AG04450 (cell line): ENCODE measurements around the gene CACNA2D2. TPM values are rescaled to one million over a fixed set of nuclear protein-coding genes. Genes with fewer than 3 reads are reported as not detected.
A peak's percentile ranks its signal among the peaks of the same experiment; 100 is the strongest.

Experiments used
- CTCF ChIA-PET: fragments of 300-600, 350-600 bp; formaldehyde crosslinking; extraction: SDS; loops from one replicate; lab custom pipeline; 2022; ENCODE audit warnings: antibody characterized with exemption, inconsistent platforms; lab: Charles Lee
- POLR2A ChIA-PET: fragments of 350-600 bp; formaldehyde crosslinking; extraction: SDS; loops from one replicate; lab custom pipeline; 2021; ENCODE audit warnings: antibody characterized with exemption, inconsistent platforms; lab: Yijun Ruan, JAX
- DNase-seq: peaks from one replicate; pipeline ENCODE4 v3.0.0-alpha.2; 2011; ENCODE audit warnings: low read depth, low spot score
- H3K27ac ChIP-seq: one replicate; pipeline ENCODE4 v1.5.1; 2012; ENCODE audit warnings: low read depth, low read length, control low read depth
- H3K27me3 ChIP-seq: one replicate; pipeline ENCODE4 v1.6.0; 2012; ENCODE audit warnings: low read length; ENCODE audit not compliant: control insufficient read depth, insufficient read depth
- H3K4me3 ChIP-seq: 2 replicates; pipeline ENCODE4 v1.5.1; 2011; ENCODE audit warnings: mild to moderate bottlenecking, low read depth, low read length, control low read depth
- H3K9me3 ChIP-seq: 2 replicates; pipeline ENCODE4 v1.5.1; 2012; ENCODE audit warnings: low read length; ENCODE audit not compliant: control insufficient read depth, insufficient read depth
- polyA plus RNA-seq: library from polyadenylated mRNA; depleted of rRNA; stranded (reverse); fragments of >200 nt; gene quantifications from 2 replicates; pipeline ENCODE4 v1.2.3, GENCODE V29; 2011
- TF ChIP-seq, protein P1 (sequence below): IDR thresholded peaks from 2 replicates; pipeline ENCODE4 v1.5.1; 2011; ENCODE audit warnings: low read depth, low read length, control low read depth, inconsistent platforms

CACNA2D2 gene
- polyA plus RNA-seq, 1 experiment, result 0.09 TPM

DNA sequence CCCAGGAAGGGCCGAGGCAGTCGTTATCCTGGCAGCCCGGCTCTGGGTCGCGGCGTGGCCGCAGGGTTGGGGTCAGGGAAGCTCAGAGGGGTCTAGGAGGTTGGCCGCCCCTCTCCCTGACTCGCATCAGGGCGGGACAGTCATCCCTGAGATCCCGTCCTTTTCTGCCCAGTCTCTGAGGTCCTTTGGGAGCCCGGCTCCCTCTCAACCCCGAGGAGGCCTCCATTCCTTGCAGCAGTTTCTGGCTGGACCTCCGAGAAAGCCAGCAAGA, 181.4 kb downstream of the CACNA2D2 start:
- H3K4me3 ChIP-seq, result peak overlapping the region; percentile 83
- POLR2A ChIA-PET, result interaction anchor here (0.8 kb wide), 1 partner anchor 30 kb away, joined by 3 read pairs; the partner anchor contains the start of gene IFRD2
- CTCF ChIA-PET, result interaction anchor here (1.4 kb wide), 1 partner anchor 62 kb away, joined by 3 read pairs; no protein-coding TSS in a partner anchor
- no peaks in the 10 kb centered on the region; the same call in 1 of the 2 replicates for H3K9me3 ChIP-seq
- no peak for DNase-seq
- no peaks in the 10 kb centered on the region for H3K27me3 ChIP-seq
- no peak overlapping the region for H3K27ac ChIP-seq
- TF ChIP-seq, protein P1, sequence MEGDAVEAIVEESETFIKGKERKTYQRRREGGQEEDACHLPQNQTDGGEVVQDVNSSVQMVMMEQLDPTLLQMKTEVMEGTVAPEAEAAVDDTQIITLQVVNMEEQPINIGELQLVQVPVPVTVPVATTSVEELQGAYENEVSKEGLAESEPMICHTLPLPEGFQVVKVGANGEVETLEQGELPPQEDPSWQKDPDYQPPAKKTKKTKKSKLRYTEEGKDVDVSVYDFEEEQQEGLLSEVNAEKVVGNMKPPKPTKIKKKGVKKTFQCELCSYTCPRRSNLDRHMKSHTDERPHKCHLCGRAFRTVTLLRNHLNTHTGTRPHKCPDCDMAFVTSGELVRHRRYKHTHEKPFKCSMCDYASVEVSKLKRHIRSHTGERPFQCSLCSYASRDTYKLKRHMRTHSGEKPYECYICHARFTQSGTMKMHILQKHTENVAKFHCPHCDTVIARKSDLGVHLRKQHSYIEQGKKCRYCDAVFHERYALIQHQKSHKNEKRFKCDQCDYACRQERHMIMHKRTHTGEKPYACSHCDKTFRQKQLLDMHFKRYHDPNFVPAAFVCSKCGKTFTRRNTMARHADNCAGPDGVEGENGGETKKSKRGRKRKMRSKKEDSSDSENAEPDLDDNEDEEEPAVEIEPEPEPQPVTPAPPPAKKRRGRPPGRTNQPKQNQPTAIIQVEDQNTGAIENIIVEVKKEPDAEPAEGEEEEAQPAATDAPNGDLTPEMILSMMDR, result no peak

GRCh38 chr3:50321336-50322114, 181.9 kb downstream of the CACNA2D2 start:
- Histone ChIP-seq H3K27me3 (no peaks in the 10 kb centered on the region), H3K9me3 (no peaks in the 10 kb centered on the region; the same call in 1 of the 2 replicates), H3K4me3 (peak overlapping the region; percentile 83), H3K27ac (peak overlapping the region; percentile 93)
- TF ChIP-seq, protein P1, result peak; percentile 49
- peak; percentile 61 for DNase-seq
- POLR2A ChIA-PET, result interaction anchor here (0.6 to 0.8 kb wide), 3 partner anchors 19 to 58 kb away, joined by 3 to 9 read pairs (median 3); partner anchors contain the start of genes IFRD2 and RASSF1
- CTCF ChIA-PET, result interaction anchor here (0.6 to 1.4 kb wide), 8 partner anchors 9 to 154 kb away, joined by 3 to 5 read pairs (median 3); no protein-coding TSS in a partner anchor

GRCh38 chr3:50320853-50321335, 182.5 kb downstream of the CACNA2D2 start:
- CTCF ChIA-PET, result interaction anchor here (0.6 to 1.1 kb wide), 9 partner anchors 10 to 222 kb away, joined by 3 to 5 read pairs (median 3); no protein-coding TSS in a partner anchor
- Histone ChIP-seq H3K27ac (peak overlapping the region; percentile 40), H3K9me3 (no peaks in the 10 kb centered on the region; the same call in 1 of the 2 replicates), H3K27me3 (no peaks in the 10 kb centered on the region), H3K4me3 (peak overlapping the region; percentile 83)
- DNase-seq, result no peak
- POLR2A ChIA-PET, result interaction anchor here (0.6 to 1.0 kb wide), 3 partner anchors 20 to 58 kb away, joined by 3 to 9 read pairs (median 3); partner anchors contain the start of genes HYAL3, NAA80 and RASSF1
- TF ChIP-seq, protein P1, result no peak

- Histone ChIP-seq H3K27ac (peak overlapping the region; percentile 40), H3K9me3 (no peaks in the 10 kb centered on the region; the same call in 1 of the 2 replicates), H3K4me3 (peak overlapping the region; percentile 83), H3K27me3 (no peaks in the 10 kb centered on the region)
- DNase-seq, result no peak
- TF ChIP-seq, protein P1, result no peak
- POLR2A ChIA-PET, result interaction anchor here (1.0 kb wide), 1 partner anchor 21 kb away, joined by 3 read pairs; the partner anchor contains the start of genes HYAL3 and NAA80
- CTCF ChIA-PET, result interaction anchor here (1.0 to 1.1 kb wide), 2 partner anchors 60 to 222 kb away, joined by 3 read pairs; no protein-coding TSS in a partner anchor
Measured at GRCh38 chr3:50319894-50320625, 183.4 kb downstream of the CACNA2D2 start.
